SK-N-SH treated with all-trans-retinoic acid at 6 μM for 48 hours (cell line): ENCODE measurements around the gene SAMD7.

Source experiments
- ATAC-seq: fragments of 200-7000 bp; cut with Tn5 transposase; 3 replicates; pipeline ENCODE4 v1.9.1; 2020; ENCODE audit warnings: mild to moderate bottlenecking, moderate library complexity
- ARNTL ChIP-seq: fragments of 450-650 bp; formaldehyde crosslinking; IDR thresholded peaks from 2 replicates; pipeline ENCODE4 v1.5.0; 2020; ENCODE audit warnings: low read depth, mild to moderate bottlenecking, moderate library complexity, borderline replicate concordance
- BACH2 ChIP-seq: fragments of 250-450 bp; sonication (Bioruptor Pico); IDR thresholded peaks from 2 replicates; pipeline ENCODE4 v1.9.0; 2021; ENCODE audit warnings: mild to moderate bottlenecking, borderline replicate concordance
- CSDC2 ChIP-seq: fragments of 250-450 bp; sonication (Bioruptor Pico); IDR thresholded peaks from 2 replicates; pipeline ENCODE4 v1.5.0; 2020; ENCODE audit warnings: mild to moderate bottlenecking, moderate library complexity
- ESRRG ChIP-seq: fragments of 250-450 bp; sonication (Bioruptor Pico); IDR thresholded peaks from 2 replicates; pipeline ENCODE4 v1.6.1; 2021; ENCODE audit warnings: mild to moderate bottlenecking
- GLIS3 ChIP-seq: fragments of 250-450 bp; sonication (Bioruptor Pico); IDR thresholded peaks from 2 replicates; pipeline ENCODE4 v1.5.0; 2020; ENCODE audit warnings: mild to moderate bottlenecking, moderate library complexity
- ISL1 ChIP-seq: fragments of 250-450 bp; sonication (Bioruptor Pico); IDR thresholded peaks from 2 replicates; pipeline ENCODE4 v2.1.2; 2022; ENCODE audit warnings: mild to moderate bottlenecking, moderate library complexity
- OSR1 ChIP-seq: fragments of 250-450 bp; sonication (Bioruptor Pico); IDR thresholded peaks from 2 replicates; pipeline ENCODE4 v1.8.0; 2022; ENCODE audit warnings: moderate library complexity, mild to moderate bottlenecking, inconsistent platforms
- PPARA ChIP-seq: fragments of 250-450 bp; sonication (Bioruptor Pico); IDR thresholded peaks from 2 replicates; pipeline ENCODE4 v1.5.0; 2020; ENCODE audit warnings: mild to moderate bottlenecking, borderline replicate concordance
- RARB ChIP-seq: fragments of 250-450 bp; sonication (Bioruptor Pico); IDR thresholded peaks from 2 replicates; pipeline ENCODE4 v1.8.0; 2021; ENCODE audit warnings: mild to moderate bottlenecking, moderate library complexity
- SNAI2 ChIP-seq: fragments of 250-450 bp; sonication (Bioruptor Pico); IDR thresholded peaks from 2 replicates; pipeline ENCODE4 v1.5.0; 2020; ENCODE audit warnings: mild to moderate bottlenecking, moderate library complexity
- TOX ChIP-seq: fragments of 250-450 bp; sonication (Bioruptor Pico); IDR thresholded peaks from 2 replicates; pipeline ENCODE4 v1.8.0; 2021; ENCODE audit warnings: mild to moderate bottlenecking, moderate library complexity, borderline replicate concordance
- ZC3H10 ChIP-seq: fragments of 250-450 bp; sonication (Bioruptor Pico); IDR thresholded peaks from 2 replicates; pipeline ENCODE4 v1.5.1; 2021; ENCODE audit warnings: mild to moderate bottlenecking, moderate library complexity
- ZFP3 ChIP-seq: fragments of 250-450 bp; sonication (Bioruptor Pico); IDR thresholded peaks from 2 replicates; pipeline ENCODE4 v1.5.0; 2020; ENCODE audit warnings: mild to moderate bottlenecking, moderate library complexity
- ZFP30 ChIP-seq: fragments of 450-650 bp; formaldehyde crosslinking; IDR thresholded peaks from 2 replicates; pipeline ENCODE4 v1.5.0; 2022; ENCODE audit warnings: mild to moderate bottlenecking, moderate library complexity
- ZNF565 ChIP-seq: fragments of 450-650 bp; formaldehyde crosslinking; conservative IDR thresholded peaks from 2 replicates; pipeline ENCODE4 v1.5.0; 2020; ENCODE audit warnings: low read depth, mild to moderate bottlenecking, moderate library complexity
- ZNF70 ChIP-seq: fragments of 450-650 bp; formaldehyde crosslinking; IDR thresholded peaks from 2 replicates; pipeline ENCODE4 v1.5.0; 2020; ENCODE audit warnings: mild to moderate bottlenecking, moderate library complexity
- ZNF8 ChIP-seq: fragments of 450-650 bp; formaldehyde crosslinking; IDR thresholded peaks from 2 replicates; pipeline ENCODE4 v1.5.0; 2020; ENCODE audit warnings: mild to moderate bottlenecking, moderate library complexity
- TF ChIP-seq, protein P1 (sequence below): fragments of 250-450 bp; sonication (Bioruptor Pico); IDR thresholded peaks from 2 replicates; pipeline ENCODE4 v1.8.0; 2020; ENCODE audit warnings: mild to moderate bottlenecking, moderate library complexity, borderline replicate concordance
- TF ChIP-seq, protein P2 (sequence below): fragments of 250-450 bp; sonication (Bioruptor Pico); IDR thresholded peaks from 2 replicates; pipeline ENCODE4 v1.5.0; 2020; ENCODE audit warnings: mild to moderate bottlenecking, moderate library complexity
- TF ChIP-seq, protein P3 (sequence below): fragments of 250-450 bp; sonication (Bioruptor Pico); IDR thresholded peaks from 2 replicates; pipeline ENCODE4 v1.8.0; 2021; ENCODE audit warnings: low read depth, mild to moderate bottlenecking, moderate library complexity, borderline replicate concordance
- TF ChIP-seq, protein P4 (sequence below): fragments of 250-450 bp; sonication (Bioruptor Pico); IDR thresholded peaks from 2 replicates; pipeline ENCODE4 v1.5.1; 2020; ENCODE audit warnings: low read depth, mild to moderate bottlenecking, moderate library complexity
- TF ChIP-seq, protein P5 (sequence below): fragments of 250-450 bp; sonication (Bioruptor Pico); IDR thresholded peaks from 2 replicates; pipeline ENCODE4 v1.5.1; 2021; ENCODE audit warnings: mild to moderate bottlenecking, moderate library complexity

Gene SAMD7

DNA sequence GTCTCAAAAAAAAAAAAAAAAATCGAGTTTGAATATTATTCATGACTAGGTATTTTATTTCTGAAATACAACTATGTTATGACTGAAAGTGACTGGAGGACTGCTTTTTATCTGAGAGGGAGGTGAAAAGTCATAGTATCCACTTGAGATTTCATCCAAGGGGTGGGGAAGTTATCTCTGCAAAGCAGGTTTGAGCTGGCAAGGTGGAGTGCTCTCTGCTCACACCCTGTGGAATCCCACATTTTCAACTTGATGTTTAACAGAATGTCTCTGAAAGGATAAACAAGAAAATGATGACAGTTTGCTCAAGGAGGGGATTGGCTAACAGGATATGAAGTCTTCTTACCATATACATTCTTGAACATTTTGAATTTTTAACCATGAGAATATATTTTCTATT is 27.9 kb downstream of the SAMD7 start:
- no peak for TF ChIP-seq BACH2 (CRISPR knock-in tag)
- TF ChIP-seq, protein P1, sequence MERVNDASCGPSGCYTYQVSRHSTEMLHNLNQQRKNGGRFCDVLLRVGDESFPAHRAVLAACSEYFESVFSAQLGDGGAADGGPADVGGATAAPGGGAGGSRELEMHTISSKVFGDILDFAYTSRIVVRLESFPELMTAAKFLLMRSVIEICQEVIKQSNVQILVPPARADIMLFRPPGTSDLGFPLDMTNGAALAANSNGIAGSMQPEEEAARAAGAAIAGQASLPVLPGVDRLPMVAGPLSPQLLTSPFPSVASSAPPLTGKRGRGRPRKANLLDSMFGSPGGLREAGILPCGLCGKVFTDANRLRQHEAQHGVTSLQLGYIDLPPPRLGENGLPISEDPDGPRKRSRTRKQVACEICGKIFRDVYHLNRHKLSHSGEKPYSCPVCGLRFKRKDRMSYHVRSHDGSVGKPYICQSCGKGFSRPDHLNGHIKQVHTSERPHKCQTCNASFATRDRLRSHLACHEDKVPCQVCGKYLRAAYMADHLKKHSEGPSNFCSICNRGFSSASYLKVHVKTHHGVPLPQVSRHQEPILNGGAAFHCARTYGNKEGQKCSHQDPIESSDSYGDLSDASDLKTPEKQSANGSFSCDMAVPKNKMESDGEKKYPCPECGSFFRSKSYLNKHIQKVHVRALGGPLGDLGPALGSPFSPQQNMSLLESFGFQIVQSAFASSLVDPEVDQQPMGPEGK, result no peak
- TF ChIP-seq, protein P2, sequence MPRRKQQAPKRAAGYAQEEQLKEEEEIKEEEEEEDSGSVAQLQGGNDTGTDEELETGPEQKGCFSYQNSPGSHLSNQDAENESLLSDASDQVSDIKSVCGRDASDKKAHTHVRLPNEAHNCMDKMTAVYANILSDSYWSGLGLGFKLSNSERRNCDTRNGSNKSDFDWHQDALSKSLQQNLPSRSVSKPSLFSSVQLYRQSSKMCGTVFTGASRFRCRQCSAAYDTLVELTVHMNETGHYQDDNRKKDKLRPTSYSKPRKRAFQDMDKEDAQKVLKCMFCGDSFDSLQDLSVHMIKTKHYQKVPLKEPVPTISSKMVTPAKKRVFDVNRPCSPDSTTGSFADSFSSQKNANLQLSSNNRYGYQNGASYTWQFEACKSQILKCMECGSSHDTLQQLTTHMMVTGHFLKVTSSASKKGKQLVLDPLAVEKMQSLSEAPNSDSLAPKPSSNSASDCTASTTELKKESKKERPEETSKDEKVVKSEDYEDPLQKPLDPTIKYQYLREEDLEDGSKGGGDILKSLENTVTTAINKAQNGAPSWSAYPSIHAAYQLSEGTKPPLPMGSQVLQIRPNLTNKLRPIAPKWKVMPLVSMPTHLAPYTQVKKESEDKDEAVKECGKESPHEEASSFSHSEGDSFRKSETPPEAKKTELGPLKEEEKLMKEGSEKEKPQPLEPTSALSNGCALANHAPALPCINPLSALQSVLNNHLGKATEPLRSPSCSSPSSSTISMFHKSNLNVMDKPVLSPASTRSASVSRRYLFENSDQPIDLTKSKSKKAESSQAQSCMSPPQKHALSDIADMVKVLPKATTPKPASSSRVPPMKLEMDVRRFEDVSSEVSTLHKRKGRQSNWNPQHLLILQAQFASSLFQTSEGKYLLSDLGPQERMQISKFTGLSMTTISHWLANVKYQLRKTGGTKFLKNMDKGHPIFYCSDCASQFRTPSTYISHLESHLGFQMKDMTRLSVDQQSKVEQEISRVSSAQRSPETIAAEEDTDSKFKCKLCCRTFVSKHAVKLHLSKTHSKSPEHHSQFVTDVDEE (CRISPR knock-in tag), result no peak
- no peak for TF ChIP-seq ZFP3 (CRISPR knock-in tag)
- no peak for TF ChIP-seq ARNTL
- no peak for TF ChIP-seq GLIS3 (CRISPR knock-in tag)
- TF ChIP-seq OSR1 (CRISPR knock-in tag), result no peak
- TF ChIP-seq, protein P3, sequence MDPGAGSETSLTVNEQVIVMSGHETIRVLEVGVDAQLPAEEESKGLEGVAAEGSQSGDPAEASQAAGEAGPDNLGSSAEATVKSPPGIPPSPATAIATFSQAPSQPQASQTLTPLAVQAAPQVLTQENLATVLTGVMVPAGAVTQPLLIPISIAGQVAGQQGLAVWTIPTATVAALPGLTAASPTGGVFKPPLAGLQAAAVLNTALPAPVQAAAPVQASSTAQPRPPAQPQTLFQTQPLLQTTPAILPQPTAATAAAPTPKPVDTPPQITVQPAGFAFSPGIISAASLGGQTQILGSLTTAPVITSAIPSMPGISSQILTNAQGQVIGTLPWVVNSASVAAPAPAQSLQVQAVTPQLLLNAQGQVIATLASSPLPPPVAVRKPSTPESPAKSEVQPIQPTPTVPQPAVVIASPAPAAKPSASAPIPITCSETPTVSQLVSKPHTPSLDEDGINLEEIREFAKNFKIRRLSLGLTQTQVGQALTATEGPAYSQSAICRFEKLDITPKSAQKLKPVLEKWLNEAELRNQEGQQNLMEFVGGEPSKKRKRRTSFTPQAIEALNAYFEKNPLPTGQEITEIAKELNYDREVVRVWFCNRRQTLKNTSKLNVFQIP (CRISPR knock-in tag), result no peak
- TF ChIP-seq ZNF70 (CRISPR knock-in tag), result no peak
- TF ChIP-seq, protein P4, sequence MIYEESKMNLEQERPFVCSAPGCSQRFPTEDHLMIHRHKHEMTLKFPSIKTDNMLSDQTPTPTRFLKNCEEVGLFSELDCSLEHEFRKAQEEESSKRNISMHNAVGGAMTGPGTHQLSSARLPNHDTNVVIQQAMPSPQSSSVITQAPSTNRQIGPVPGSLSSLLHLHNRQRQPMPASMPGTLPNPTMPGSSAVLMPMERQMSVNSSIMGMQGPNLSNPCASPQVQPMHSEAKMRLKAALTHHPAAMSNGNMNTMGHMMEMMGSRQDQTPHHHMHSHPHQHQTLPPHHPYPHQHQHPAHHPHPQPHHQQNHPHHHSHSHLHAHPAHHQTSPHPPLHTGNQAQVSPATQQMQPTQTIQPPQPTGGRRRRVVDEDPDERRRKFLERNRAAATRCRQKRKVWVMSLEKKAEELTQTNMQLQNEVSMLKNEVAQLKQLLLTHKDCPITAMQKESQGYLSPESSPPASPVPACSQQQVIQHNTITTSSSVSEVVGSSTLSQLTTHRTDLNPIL, result no peak
- no peak for TF ChIP-seq ISL1 (CRISPR knock-in tag)
- TF ChIP-seq ESRRG (CRISPR knock-in tag), result no peak
- TF ChIP-seq ZC3H10 (CRISPR knock-in tag), result no peak
- no peak for TF ChIP-seq RARB
- TF ChIP-seq ZNF565 (CRISPR knock-in tag), result no peak
- no peak for ATAC-seq

DNA sequence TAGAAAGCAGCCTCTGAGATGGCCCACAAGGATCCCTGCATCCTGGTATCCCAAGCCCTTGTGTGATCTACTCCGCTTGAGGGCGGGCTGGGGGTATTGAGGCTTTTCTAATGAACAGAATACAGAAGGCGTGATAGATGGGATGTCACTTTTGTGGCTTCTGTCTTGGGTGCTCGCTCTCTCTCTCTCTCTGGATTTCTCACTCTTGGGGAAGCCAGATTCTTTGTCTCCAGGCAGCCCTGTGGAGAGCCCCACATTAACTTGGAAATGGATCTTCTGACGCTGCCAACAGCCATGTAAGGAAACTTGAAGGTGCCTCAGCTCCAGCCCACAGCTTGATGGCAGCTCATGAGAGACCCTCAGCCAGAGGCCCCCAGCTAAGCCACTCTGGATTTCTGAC is 28.4 kb downstream of the SAMD7 start:
- no peak for TF ChIP-seq ZNF8 (CRISPR knock-in tag)
- no peak for TF ChIP-seq CSDC2 (CRISPR knock-in tag)
- TF ChIP-seq, protein P2 (CRISPR knock-in tag), result no peak
- TF ChIP-seq, protein P1, result no peak
- no peak for TF ChIP-seq PPARA
- TF ChIP-seq ESRRG (CRISPR knock-in tag), result no peak
- TF ChIP-seq ZFP30 (CRISPR knock-in tag), result no peak
- TF ChIP-seq, protein P4, result no peak
- TF ChIP-seq, protein P5, sequence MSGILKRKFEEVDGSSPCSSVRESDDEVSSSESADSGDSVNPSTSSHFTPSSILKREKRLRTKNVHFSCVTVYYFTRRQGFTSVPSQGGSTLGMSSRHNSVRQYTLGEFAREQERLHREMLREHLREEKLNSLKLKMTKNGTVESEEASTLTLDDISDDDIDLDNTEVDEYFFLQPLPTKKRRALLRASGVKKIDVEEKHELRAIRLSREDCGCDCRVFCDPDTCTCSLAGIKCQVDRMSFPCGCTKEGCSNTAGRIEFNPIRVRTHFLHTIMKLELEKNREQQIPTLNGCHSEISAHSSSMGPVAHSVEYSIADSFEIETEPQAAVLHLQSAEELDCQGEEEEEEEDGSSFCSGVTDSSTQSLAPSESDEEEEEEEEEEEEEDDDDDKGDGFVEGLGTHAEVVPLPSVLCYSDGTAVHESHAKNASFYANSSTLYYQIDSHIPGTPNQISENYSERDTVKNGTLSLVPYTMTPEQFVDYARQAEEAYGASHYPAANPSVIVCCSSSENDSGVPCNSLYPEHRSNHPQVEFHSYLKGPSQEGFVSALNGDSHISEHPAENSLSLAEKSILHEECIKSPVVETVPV (CRISPR knock-in tag), result no peak
- TF ChIP-seq SNAI2 (CRISPR knock-in tag), result no peak
- TF ChIP-seq BACH2 (CRISPR knock-in tag), result no peak
- no peak for TF ChIP-seq ZC3H10 (CRISPR knock-in tag)
- no peak for TF ChIP-seq GLIS3 (CRISPR knock-in tag)
- TF ChIP-seq RARB, result no peak
- no peak for TF ChIP-seq ISL1 (CRISPR knock-in tag)
- TF ChIP-seq ZNF565 (CRISPR knock-in tag), result no peak
- TF ChIP-seq TOX, result no peak
- TF ChIP-seq, protein P3 (CRISPR knock-in tag), result no peak
- ATAC-seq, result no peak
